Lung (tissue), 12 donors: ENCODE results near the gene NOTCH4. TPM values are rescaled to one million over a fixed set of nuclear protein-coding genes. Genes with fewer than 3 reads are reported as not detected.
A peak's percentile ranks its signal among the peaks of the same experiment; 100 is the strongest.

ENCODE experiments used
- ATAC-seq: fragments of 200-7000 bp; cut with Tn5 transposase; one replicate; pipeline ENCODE4 v1.9.1; 2020; ENCODE audit warnings: moderate number of reproducible peaks; ENCODE audit not compliant: insufficient read depth, low FRiP score
- DNase-seq, 3 donors: peaks; one replicate each; pipeline ENCODE4 v3.0.0-alpha.2; 2013 to 2017
- H3K27ac ChIP-seq, 2 donors: one replicate each; pipeline ENCODE4 v1.5.1; 2013; ENCODE audit warnings: mild to moderate bottlenecking in 2 of 2, moderate library complexity in 2 of 2, control low read depth in 1 of 2, inconsistent platforms in 1 of 2, low read depth in 1 of 2, low read length in 1 of 2
- H3K27me3 ChIP-seq, 3 donors: one replicate each; pipeline ENCODE4 v1.5.1; 2013; ENCODE audit warnings: low read length in 2 of 3; ENCODE audit not compliant: control insufficient read depth in 3 of 3, insufficient read depth in 3 of 3
- H3K36me3 ChIP-seq, 4 donors: one replicate each; pipeline ENCODE4 v1.5.1; 2013; ENCODE audit warnings: low read length in 4 of 4, mild to moderate bottlenecking in 1 of 4, moderate library complexity in 1 of 4; ENCODE audit not compliant: control insufficient read depth in 4 of 4, insufficient read depth in 4 of 4
- H3K4me1 ChIP-seq, 5 donors: one replicate each; pipeline ENCODE4 v1.5.1; 2013; ENCODE audit warnings: low read length in 5 of 5, mild to moderate bottlenecking in 2 of 5, moderate library complexity in 1 of 5; ENCODE audit not compliant: control insufficient read depth in 5 of 5, insufficient read depth in 5 of 5
- H3K4me3 ChIP-seq: one replicate; pipeline ENCODE4 v1.5.1; 2013; ENCODE audit warnings: mild to moderate bottlenecking, control low read depth, moderate library complexity
- H3K9ac ChIP-seq, 2 donors: one replicate each; pipeline ENCODE4 v1.5.1; 2013; ENCODE audit warnings: low read length in 2 of 2, control low read depth in 1 of 2; ENCODE audit not compliant: insufficient read depth in 1 of 2
- H3K9me3 ChIP-seq, 4 donors: one replicate each; pipeline ENCODE4 v1.5.1; 2013; ENCODE audit warnings: low read length in 3 of 4, mild to moderate bottlenecking in 1 of 4, moderate library complexity in 1 of 4; ENCODE audit not compliant: control insufficient read depth in 4 of 4, insufficient read depth in 3 of 4
- CTCF ChIP-seq: IDR thresholded peaks from 2 replicates; pipeline ENCODE4 v1.5.1; 2012; ENCODE audit warnings: mild to moderate bottlenecking; ENCODE audit errors: control extremely low read depth, extremely low read depth
- WGBS, 2 donors: extraction: QIAGEN DNeasy Blood & Tissue Kit; methylation state at CpG; one replicate each; pipeline ENCODE4 v1.1.7; 2013; 5-methylcytosine and 5-hydroxymethylcytosine counted together
- polyA plus RNA-seq, 2 donors: library from polyadenylated mRNA; stranded (reverse); fragments of 200-250 nt; gene quantifications; one replicate each; pipeline ENCODE4 v1.2.1, GENCODE V29; 2013
- total RNA-seq, 2 donors: library from RNA; depleted of rRNA in 1 of 2; stranded (reverse); fragments of >200 nt in 1 of 2; gene quantifications; one replicate each; pipeline ENCODE4 v1.2.1, GENCODE V29; 2014 to 2021
- donor health status: control.
- donor health status: control.
- donor health status: Bipolar disorder and iron deficiency.
- donor health status: healthy.
- donor health status: DM: yes; HTN: yes; CAD: no.

The NOTCH4 gene
- total and polyA plus RNA-seq, 4 donors, result 38.8 to 54.6 (median 43.2) TPM

- peaks cover 0 to 20% (median 0%) of the 10 kb centered on the region in 3 donors for H3K27me3 ChIP-seq
- H3K4me1 ChIP-seq, result peaks cover 0 to 16% (median 5%) of the 10 kb centered on the region in 5 donors
- no peak overlapping the region for H3K9ac ChIP-seq
- no peaks in the 10 kb centered on the region for H3K9me3 ChIP-seq
- DNase-seq, result no peak
- ATAC-seq, result no peak
- H3K36me3 ChIP-seq, result peaks cover 4 to 26% (median 10%) of the 10 kb centered on the region in 4 donors
- H3K4me3 ChIP-seq, result no peak overlapping the region
- no peak overlapping the region for H3K27ac ChIP-seq
- no peak for TF ChIP-seq CTCF
Observed at GRCh38 chr6:32158052-32158451, 65.8 kb downstream of the NOTCH4 start.

GRCh38 chr6:32156891-32157290, 67.0 kb downstream of the NOTCH4 start:
- H3K36me3 ChIP-seq, result peaks cover 4 to 26% (median 10%) of the 10 kb centered on the region in 4 donors
- no peak for ATAC-seq

GRCh38 chr6:32154514-32155161, 69.2 kb downstream of the NOTCH4 start:
- Histone ChIP-seq H3K27ac (peak overlapping the region; percentile 78 to 87), H3K27me3 (peaks cover 0 to 41% (median 22%) of the 10 kb centered on the region in 3 donors), H3K4me1 (peaks cover 2 to 37% (median 15%) of the 10 kb centered on the region in 5 donors), H3K9me3 (no peaks in the 10 kb centered on the region), H3K9ac (peak overlapping the region; percentile 73 to 74), H3K4me3 (peak overlapping the region; percentile 69), H3K36me3 (peaks cover 4 to 26% (median 10%) of the 10 kb centered on the region in 4 donors)
- ATAC-seq (no peak), DNase-seq (peak; percentile 76 to 80 (median 79))
- peak; percentile 47 for TF ChIP-seq CTCF
- WGBS, 2 donors, result 5% methylated on average over 33 to 34 of the region's 34 CpGs

More at GRCh38 chr6:32156891-32157290, 67.0 kb downstream of the NOTCH4 start:
- H3K4me1 ChIP-seq, result peaks cover 2 to 28% (median 15%) of the 10 kb centered on the region in 5 donors
- H3K27me3 ChIP-seq, result peaks cover 0 to 24% (median 8%) of the 10 kb centered on the region in 3 donors
- 91 to 95% methylated on average over 9 of the region's 9 CpGs for WGBS, 2 donors
- no peaks in the 10 kb centered on the region for H3K9me3 ChIP-seq
- no peak for TF ChIP-seq CTCF
- no peak overlapping the region for H3K27ac ChIP-seq
- no peak for DNase-seq
- no peak overlapping the region for H3K4me3 ChIP-seq
- H3K9ac ChIP-seq, result no peak overlapping the region
